HG03565 (cell line): ENCODE data around the gene DCLK1.

Experiments used
- ATAC-seq: cut with Tn5 transposase; IDR thresholded peaks from one replicate; pipeline ENCODE4 v1.9.1; 2021; ENCODE audit warnings: mild to moderate bottlenecking, moderate library complexity; ENCODE audit not compliant: unreplicated experiment

DCLK1 gene

GRCh38 chr13:36054041-36054440, 77.1 kb downstream of the DCLK1 start:
- ATAC-seq: no peak

- ATAC-seq: no peak
Observed at GRCh38 chr13:36051082-36051481, 80.1 kb downstream of the DCLK1 start.

GRCh38 chr13:36046672-36047071, 84.5 kb downstream of the DCLK1 start:
- peak; percentile 64 for ATAC-seq

- no peak for ATAC-seq
Observed at GRCh38 chr13:36038785-36039555, 92.2 kb downstream of the DCLK1 start.

- ATAC-seq: no peak
Observed at GRCh38 chr13:36033035-36033434, 98.1 kb downstream of the DCLK1 start.

- ATAC-seq: no peak
Observed at GRCh38 chr13:36031490-36031889, 99.7 kb downstream of the DCLK1 start.

- ATAC-seq: no peak
Observed at GRCh38 chr13:36030670-36031331, 100.4 kb downstream of the DCLK1 start.

GRCh38 chr13:36029166-36029565, 102.0 kb downstream of the DCLK1 start:
- no peak for ATAC-seq

GRCh38 chr13:36028359-36029025, 102.7 kb downstream of the DCLK1 start:
- ATAC-seq: no peak

- ATAC-seq: no peak
Observed at GRCh38 chr13:36026531-36026930, 104.7 kb downstream of the DCLK1 start.

- ATAC-seq: no peak
Observed at GRCh38 chr13:36014763-36015162, 116.4 kb downstream of the DCLK1 start.

GRCh38 chr13:36006894-36007675, 124.1 kb downstream of the DCLK1 start:
- no peak for ATAC-seq

GRCh38 chr13:36006347-36006746, 124.8 kb downstream of the DCLK1 start:
- ATAC-seq: no peak

GRCh38 chr13:36001561-36001960, 129.6 kb downstream of the DCLK1 start:
- no peak for ATAC-seq

GRCh38 chr13:36000028-36000427, 131.2 kb downstream of the DCLK1 start:
- no peak for ATAC-seq

- ATAC-seq: no peak
Observed at GRCh38 chr13:35996360-35996759, 134.8 kb downstream of the DCLK1 start.

- no peak for ATAC-seq
Observed at GRCh38 chr13:35995136-35995535, 136.0 kb downstream of the DCLK1 start.

- ATAC-seq: no peak
Observed at GRCh38 chr13:35994131-35994966, 136.8 kb downstream of the DCLK1 start.

- ATAC-seq: no peak
Observed at GRCh38 chr13:35993686-35994085, 137.5 kb downstream of the DCLK1 start.

- peak; percentile 88 for ATAC-seq
Observed at GRCh38 chr13:35992964-35993363, 138.2 kb downstream of the DCLK1 start.
